Measurements from ENCODE around the gene ABTB2.

- no peak for TF ChIP-seq CTCF (conservative IDR thresholded peaks at IDR 0.05; ENCODE audit: low read depth, low read length)
- no peak for TF ChIP-seq EZH2 (IDR thresholded peaks at IDR 0.05; ENCODE audit: borderline replicate concordance, low read depth, low read length, poor library complexity, severe bottlenecking)
Observed at GRCh38 chr11:34308913-34309585, 48.8 kb downstream of the ABTB2 start.

Data from A673 (cell line).